Mesenteric fat pad (tissue), 1 donor: ENCODE data around the gene ATCAY. TPM values are rescaled to one million over a fixed set of nuclear protein-coding genes. Genes with fewer than 3 reads are reported as not detected.

Source experiments
- DNase-seq: peaks from one replicate; pipeline ENCODE4 v3.0.0-alpha.2; 2020; ENCODE audit warnings: low spot score
- long read RNA-seq: library from polyadenylated mRNA; unstranded; transcript quantifications from one replicate; pipeline ENCODE4 v2.0.0, GENCODE V29; 2020
- total RNA-seq: library from RNA; stranded (reverse); fragmentation: NEBNext Ultra II Directional; extraction: Animal tissue kit (Norgen Biotek cat#: 25700); gene quantifications from one replicate; pipeline ENCODE4 v1.2.1, GENCODE V29; 2021
- donor health status: DM: yes; HTN: yes; CAD: no.

The ATCAY gene
- total RNA-seq, result not detected
- long read RNA-seq, result 0 reads

DNA sequence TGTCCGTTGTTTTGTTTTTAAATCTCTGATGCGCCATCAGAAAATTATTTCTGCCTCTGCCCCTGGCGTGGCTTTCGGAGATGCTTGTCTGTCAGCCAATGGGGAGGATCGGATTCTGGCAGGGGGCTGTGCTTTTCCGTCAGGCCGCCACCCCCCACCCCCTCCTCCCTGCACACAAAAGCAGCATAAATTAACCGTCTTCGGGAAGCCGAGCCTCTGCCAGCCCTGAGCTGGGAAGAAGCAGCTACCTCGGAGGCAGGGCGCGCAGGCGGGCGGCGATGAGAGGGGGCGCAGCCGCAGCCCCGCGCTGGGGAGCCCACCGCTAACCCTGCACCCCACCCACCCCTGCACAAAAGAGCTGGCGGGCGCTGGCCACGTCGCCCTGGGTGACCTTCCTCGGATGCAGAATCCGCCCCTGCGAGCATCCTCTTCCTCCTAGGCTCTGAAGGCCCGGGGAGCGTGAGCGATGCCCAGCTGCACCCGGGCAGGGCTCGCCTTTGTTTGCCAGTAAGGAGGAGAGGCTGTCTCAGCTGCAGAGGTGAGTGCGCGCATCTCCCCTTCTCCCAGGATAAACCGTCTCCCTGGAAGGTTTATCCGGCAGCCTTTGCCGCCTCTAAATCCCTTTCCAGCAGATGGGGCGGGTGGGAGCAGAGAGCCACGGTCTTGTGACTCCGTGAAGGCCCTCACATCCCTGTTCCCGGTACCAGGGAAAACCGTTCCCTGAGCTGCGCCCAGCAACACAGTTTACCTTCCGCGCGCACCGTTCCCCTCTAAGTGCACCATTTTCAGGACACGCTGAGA, at the start of gene ATCAY:
Gene ATCAY (plus strand): TSS at position 215 of the 801 bp plus-strand sequence. CDS start 5,083 bp downstream, outside the sequence.
- no peak for DNase-seq

GRCh38 chr19:3831601-3832000, 48.9 kb upstream of the ATCAY start:
- no peak for DNase-seq

DNA sequence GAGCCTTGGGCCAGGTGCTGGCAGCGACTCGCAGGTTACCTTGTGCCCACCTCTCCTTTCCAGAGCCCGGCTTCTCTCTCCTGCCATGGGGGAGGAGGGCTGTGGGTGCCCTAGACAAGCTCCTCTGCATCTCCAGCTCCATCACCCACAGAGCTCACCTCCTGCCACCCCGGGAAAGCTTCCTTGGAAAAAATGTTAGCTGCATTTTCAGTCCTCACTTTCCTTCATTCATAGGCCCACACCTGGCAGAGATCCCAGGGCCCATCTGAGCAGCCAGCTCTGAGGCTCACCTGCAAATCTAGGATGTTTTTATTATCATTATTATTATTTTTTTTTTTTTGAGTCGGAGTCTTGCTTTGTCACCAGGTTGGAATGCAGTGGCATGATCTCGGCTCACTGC, 48.5 kb upstream of the ATCAY start:
- DNase-seq, result no peak

DNA sequence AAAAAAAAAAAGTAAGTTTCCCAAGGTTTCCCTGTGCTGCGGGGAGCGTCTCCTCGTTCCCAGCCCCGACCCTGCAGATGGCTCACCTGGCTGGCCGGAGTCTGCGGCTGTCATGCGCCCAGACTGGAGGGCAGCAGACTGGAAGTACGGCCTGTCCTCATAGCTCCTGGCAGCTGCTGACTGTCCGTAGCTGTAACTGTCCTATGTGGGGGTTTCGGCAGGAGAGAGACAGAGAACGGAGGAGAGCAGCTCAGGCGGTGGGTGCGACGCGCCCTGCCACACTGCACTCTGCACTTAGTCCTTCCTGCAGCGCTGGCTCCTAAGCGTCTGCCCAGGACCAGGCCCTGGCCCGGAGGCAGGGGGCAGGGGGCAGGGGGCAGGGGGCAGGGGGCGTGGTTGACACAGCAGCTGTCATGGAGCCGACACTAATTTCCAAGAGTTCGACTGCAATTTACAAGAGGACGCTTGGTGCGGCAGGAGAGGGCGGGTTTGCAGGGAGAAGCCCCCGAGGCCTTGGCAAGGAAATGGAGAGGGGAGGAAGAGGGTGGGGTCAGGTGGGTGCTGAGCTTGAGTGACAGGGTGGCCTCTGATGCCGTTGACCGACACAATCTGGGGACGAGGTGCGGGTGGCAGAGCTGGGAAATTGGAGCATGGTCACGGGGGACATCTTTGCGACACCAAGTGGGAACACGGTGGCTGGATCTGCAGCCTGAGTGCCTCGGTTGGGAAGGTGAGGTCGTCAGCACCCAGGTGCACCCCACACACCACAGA, 46.7 kb upstream of the ATCAY start:
- no peak for DNase-seq

- no peak for DNase-seq
Observed at GRCh38 chr19:3834349-3835054, 46.0 kb upstream of the ATCAY start.

DNA sequence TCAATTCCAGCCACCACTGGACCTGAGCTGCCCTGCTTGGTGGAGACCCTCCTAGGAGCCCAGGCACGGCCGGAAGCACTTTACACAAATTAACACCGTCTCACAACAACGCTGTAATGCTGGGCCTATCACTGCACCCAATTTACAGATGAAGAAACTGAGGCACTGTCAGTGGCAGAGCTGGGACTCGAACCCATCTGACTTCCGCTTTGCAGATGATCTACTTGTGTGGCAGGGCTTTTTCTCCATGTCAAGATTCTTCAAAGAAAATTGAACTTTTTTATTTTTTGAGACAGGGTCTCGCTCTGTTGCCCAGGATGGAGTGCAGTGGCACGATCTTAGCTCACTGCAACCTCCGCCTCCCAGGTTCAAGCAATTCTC, 45.4 kb upstream of the ATCAY start:
- no peak for DNase-seq

DNA sequence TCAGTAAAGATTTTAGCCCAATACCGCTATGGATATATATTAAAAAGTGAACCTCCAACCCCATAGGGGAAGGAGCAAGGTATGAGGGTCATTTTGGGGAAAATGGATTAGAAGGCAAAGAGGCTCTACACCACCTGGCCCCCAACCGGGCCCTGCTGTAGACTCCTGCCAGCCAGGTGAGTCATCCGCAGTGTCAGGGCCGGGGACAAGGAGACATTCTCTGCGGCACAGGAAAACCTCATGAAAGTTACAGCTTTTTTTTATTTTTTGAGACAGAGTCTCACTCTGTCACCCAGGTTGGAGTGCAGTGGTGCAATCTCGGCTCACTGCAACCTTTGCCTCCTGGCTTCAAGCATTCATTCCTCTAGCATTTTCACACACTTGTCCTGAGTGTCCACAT, 43.6 kb upstream of the ATCAY start:
- DNase-seq, result no peak

DNA sequence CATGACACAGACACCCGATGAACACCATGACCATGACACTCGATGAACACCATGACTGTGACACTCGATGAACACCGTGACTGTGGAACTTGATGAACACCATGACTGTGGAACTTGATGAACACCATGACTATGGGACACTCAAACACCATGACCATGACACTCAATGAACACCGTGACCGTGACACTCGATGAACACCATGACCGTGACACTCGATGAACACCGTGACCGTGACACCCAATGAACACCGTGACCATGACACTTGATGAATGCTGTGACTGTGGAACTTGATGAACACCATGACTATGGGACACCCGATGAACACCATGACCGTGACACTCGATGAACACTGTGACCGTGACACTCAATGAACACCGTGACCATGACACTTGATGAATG, 43.2 kb upstream of the ATCAY start:
- DNase-seq, result no peak

GRCh38 chr19:3837922-3838321, 42.6 kb upstream of the ATCAY start:
- DNase-seq, result no peak

DNA sequence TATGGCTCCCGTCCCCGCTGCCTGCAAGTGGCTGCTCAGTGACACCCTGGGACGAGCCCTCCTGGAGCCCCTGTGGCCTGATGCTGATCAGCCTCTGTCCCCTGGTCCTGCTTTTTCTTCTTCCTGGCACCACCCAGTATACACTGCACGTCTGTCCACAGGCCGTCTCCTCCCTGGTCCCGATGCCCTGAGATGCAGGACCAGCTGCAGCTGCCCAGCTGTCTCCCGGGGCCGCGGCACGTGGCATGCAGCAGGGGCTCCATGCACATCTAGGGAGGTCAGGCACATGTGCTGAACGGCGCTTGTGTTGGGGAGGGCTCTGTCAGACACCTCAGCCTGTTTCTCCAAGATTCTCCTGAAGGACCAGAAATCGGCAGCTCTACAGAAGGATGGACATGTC, 41.8 kb upstream of the ATCAY start:
- no peak for DNase-seq

GRCh38 chr19:3839941-3840340, 40.5 kb upstream of the ATCAY start:
- no peak for DNase-seq

GRCh38 chr19:3840804-3841203, 39.7 kb upstream of the ATCAY start:
- no peak for DNase-seq

DNA sequence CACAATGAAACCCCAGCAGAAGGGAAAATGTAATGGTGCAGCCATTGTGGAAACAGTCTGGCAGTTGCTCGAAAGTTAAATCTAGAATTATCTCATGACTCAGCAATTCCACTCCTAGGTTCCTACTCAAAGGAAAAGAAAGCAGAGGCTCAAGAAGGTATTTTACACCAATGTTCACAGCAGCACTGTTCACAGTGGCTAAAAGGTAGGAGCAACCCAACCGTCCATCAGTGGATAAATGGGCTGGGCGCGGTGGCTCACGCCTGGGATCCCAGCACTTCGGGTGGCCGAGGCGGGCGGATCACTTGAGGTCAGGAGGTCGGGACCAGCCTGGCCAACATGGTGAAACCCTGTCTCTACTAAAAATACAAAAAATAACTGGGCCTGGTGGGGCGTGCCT, 37.5 kb upstream of the ATCAY start:
- no peak for DNase-seq

GRCh38 chr19:3844596-3844995, 35.9 kb upstream of the ATCAY start:
- no peak for DNase-seq

- no peak for DNase-seq
Observed at GRCh38 chr19:3849092-3849491, 31.4 kb upstream of the ATCAY start.

DNA sequence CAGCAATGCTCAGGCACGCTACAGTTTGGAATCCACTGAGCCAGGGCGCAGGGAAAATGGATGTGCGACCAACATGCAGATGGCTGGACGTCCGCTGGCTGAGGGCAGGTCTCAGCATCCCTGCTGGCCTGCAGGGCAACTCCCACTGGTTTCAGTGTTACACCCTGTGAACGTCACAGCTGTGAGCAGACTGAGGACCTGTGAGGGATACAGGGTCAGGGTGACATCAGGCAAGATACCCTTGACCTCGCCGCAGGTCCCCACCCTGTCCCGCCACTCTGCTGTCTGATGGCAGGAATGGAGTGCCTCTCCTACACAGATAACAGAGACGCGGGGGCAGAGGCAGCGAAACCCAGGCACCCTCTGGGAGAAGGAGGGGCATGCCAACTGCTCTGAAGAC, 30.7 kb upstream of the ATCAY start:
- DNase-seq, result no peak

DNA sequence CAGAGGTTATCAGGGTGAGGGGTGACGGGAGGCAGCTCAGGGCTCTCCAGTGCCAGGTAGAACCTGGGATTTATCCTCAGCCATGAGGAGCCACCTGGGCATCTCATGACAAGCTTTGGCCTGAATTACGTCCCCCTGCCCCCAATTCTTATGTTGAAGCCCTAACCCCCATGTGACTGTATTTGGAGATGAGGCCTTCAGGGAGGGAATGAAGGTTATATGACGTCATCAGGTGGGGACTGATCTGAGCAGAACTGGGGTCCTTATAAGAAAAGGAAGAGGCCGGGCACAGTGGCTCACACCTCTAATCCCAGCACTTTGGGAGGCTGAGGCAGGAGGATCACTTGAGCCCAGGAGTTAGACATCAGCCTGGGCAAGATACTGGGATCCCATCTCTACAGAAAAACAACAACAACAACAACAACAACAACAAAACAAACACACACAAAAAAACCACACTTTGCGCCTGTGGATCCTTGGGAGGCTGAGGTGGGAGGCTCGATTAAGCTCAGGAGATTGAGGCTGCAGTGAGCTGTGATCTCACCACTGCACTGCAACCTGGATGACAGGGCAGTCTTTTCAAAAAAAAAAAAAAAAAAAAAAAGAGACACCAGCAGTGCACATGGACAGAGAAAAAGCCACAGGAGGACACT, 30.0 kb upstream of the ATCAY start:
- no peak for DNase-seq

DNA sequence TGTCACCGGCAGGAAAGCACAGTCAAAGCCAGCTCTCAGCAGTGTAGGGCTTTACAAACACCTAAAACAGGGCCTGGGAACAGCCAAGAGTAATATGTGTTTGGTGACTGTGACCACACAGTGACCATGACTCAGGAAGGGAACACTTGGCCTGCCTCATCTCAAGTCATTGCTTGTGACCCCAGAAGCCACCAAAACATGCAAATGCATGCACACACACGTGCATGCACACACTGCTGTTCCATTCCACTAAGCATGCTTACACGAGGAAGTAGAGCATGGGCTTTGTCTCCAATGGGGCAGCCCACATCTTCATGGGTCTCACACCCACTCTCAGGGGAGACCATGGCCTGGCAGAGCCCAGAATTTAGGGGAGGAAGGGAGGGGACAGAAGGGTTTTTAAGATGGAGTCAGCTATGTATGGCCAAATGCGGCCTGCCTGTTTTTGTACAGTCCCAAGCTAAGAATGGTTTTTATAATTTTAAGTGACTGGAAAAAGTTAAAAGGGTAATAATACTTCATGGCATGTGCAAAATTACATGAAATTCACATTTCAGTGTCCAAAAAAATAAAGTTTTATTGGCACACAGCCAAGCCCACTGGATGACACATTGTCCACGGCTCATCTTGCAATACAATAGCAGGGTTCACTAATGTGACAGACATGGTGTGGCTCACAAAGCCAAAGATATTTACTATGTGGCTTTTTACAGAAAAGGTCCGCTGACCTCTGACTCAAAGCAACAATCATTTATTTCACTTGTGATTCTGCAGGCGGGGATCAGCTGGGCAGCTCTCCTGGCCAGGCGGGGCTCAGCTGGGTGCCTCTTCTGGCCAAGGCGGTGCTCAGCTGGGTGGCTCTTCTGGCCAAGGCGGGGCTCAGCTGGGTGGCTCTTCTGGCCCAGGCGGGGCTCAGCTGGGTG, 29.0 kb upstream of the ATCAY start:
- no peak for DNase-seq

- no peak for DNase-seq
Observed at GRCh38 chr19:3852177-3852511, 28.3 kb upstream of the ATCAY start.

- DNase-seq, result no peak
Observed at GRCh38 chr19:3852614-3853254, 27.8 kb upstream of the ATCAY start.
